Naive thymus-derived CD8-positive, alpha-beta T cell (primary cell): ENCODE results near the gene ZNF385C. TPM values are rescaled to one million over a fixed set of nuclear protein-coding genes. Genes with fewer than 3 reads are reported as not detected.
"Not testable (repeated sequence)": the region's sequence is repeated elsewhere in the genome, so short reads cannot be mapped to it uniquely, and the experiment has no call there.

ENCODE experiments used
- ATAC-seq, 2 donors: fragments of 150-1000 bp; cut with Tn5 transposase in 1 of 2; sonication (Bioruptor Pico), chemical (Tn5 transposase) in 1 of 2; 1 replicate in 1 of 2; 2 replicates in 1 of 2; pipeline ENCODE4 v1.10.0; 2021; ENCODE audit warnings: mild to moderate bottlenecking in 2 of 2, moderate library complexity in 2 of 2
- POLR2A ChIA-PET: fragments of 350-600 bp; sonication (Branson Sonifier 250); formaldehyde crosslinking; loops from one replicate; lab custom pipeline; 2021; ENCODE audit warnings: antibody characterized with exemption; lab: Charles Lee
- DNase-seq, 10 donors: peaks; one replicate each; pipeline versions ENCODE4 v3.0.0 to v3.0.0-alpha.2; 2020 to 2022
- H3K27ac Mint-ChIP-seq, 10 donors: one replicate each; pipeline ENCODE4 v1.8.0; 2020 to 2022; ENCODE audit warnings: mild to moderate bottlenecking in 10 of 10, mixed read lengths in 10 of 10, moderate library complexity in 4 of 10, inconsistent platforms in 1 of 10
- H3K27me3 Mint-ChIP-seq, 5 donors: one replicate each; pipeline ENCODE4 v1.8.0; 2021 to 2022; ENCODE audit warnings: mixed read lengths in 5 of 5
- H3K36me3 Mint-ChIP-seq, 3 donors: one replicate each; pipeline ENCODE4 v1.8.0; 2020 to 2022; ENCODE audit warnings: mixed read lengths in 3 of 3, mild to moderate bottlenecking in 2 of 3, inconsistent platforms in 1 of 3
- H3K4me1 Mint-ChIP-seq, 4 donors: one replicate each; pipeline ENCODE4 v1.8.0; 2021 to 2022; ENCODE audit warnings: mixed read lengths in 4 of 4
- H3K4me3 Mint-ChIP-seq, 10 donors: one replicate each; pipeline ENCODE4 v1.8.0; 2020 to 2022; ENCODE audit warnings: mild to moderate bottlenecking in 10 of 10, mixed read lengths in 10 of 10, moderate library complexity in 6 of 10, inconsistent platforms in 1 of 10
- H3K9me3 Mint-ChIP-seq, 9 donors: one replicate each; pipeline ENCODE4 v1.8.0; 2020 to 2022; ENCODE audit warnings: mixed read lengths in 9 of 9, mild to moderate bottlenecking in 3 of 9, inconsistent platforms in 1 of 9, moderate library complexity in 1 of 9
- polyA plus RNA-seq, 3 donors: library from polyadenylated mRNA; unstranded; fragments of 300-500 nt; fragmentation: Illumina TruSeq; gene quantifications; one replicate each; pipeline ENCODE4 v1.2.3, GENCODE V29; 2021
- total RNA-seq, 8 experiments: library from RNA in 2 of 8; stranded (reverse) in 2 of 8; gene quantifications; one replicate each; pipeline ENCODE4 v1.2.3 and lab custom pipeline; 2021 to 2026

ZNF385C gene
- total and polyA plus RNA-seq, 5 experiments from 2014 or later: 0.09 to 0.36 (median 0.14) TPM; not detected in 1

DNA sequence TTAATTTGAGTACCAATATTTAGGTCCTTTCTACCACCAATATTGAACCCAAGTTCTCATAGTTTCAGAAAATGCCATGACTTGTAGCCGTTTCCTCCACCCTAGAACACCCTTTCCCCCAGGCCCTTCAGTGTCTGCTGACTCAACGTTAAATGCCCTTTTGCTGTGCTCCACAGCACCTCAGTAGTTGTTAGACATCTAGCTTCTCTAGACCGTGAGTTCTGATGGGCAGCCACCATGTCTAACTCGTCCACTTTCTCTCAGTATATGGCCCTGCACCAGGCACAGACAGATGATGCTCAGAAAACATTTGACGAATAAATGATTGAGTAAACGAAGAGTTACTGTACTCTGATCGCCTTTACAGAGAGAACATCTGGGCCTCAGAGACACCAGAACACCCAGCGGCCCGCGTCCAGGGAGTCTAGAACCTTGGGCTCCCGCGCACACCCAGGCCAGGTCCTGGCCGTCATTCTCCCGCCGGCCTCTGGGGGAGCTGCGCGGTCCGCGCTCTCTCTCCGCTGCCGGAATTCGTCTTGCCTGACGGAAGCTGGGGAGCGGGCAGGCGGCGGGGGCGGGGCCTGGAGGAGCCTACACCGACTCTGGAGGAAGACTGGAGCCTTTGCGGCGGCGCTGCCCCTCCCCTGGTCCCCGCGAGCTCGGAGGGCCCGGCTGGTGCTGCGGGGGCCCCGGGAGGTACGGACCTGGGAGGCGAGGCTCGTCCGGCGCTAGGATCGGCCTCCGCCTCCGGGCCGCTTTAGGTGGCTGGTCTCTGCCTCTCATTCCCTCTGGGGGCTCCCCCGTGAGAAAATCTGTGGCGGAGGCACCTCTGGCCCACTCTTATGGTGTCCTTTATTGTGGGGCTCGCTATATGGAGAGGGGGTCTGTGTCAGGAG lies 78.5 kb downstream of the ZNF385C start, which contains the start of gene NKIRAS2:
NKIRAS2 (plus strand) TSS at position 582 of the 896 bp plus-strand sequence. CDS start 1,488 bp downstream, outside the sequence.
- Mint-ChIP-seq H3K4me3 (peak within 1 kb of the TSS; percentile 83 to 100 (median 100)), H3K36me3 (peaks cover 3 to 26% (median 9%) of the 10 kb centered on the region in 3 donors), H3K27me3 (no peaks in the 10 kb centered on the region), H3K9me3 (peaks cover 0 to 4% (median 0%) of the 10 kb centered on the region in 9 donors), H3K4me1 (peaks cover 29 to 73% (median 67%) of the 10 kb centered on the region in 4 donors), H3K27ac (peak within 1 kb of the TSS; percentile 66 to 100 (median 92))
- POLR2A ChIA-PET: interaction anchor here (0.6 to 7.2 kb wide), 11 partner anchors 30 to 331 kb away, joined by 3 to 83 read pairs (median 5); partner anchors contain the start of genes CNP, DHX58, EIF1 and ODAD4
- ATAC-seq: peak; percentile 72
- DNase-seq: peak; percentile 86 to 96 (median 90)

DNA sequence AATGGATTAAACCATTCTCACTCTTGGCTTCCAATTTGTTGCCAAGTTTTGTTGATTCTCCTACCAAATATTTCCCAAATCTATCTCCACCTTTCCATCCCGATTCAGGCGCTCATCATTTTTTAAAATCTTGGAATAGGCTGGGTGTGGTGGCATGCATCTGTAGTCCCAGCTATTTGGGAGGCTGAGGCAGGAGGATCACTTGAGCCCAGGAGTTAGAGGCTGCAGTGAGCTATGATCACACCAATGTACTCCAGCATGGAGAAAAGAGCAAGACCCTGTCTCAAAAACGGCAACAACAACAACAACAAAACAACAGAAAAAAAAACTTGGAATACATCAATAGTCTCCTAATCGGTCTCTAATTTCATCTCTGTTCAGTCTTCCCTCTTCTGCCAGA lies 79.3 kb downstream of the ZNF385C start:
- POLR2A ChIA-PET: interaction anchor here (1.0 to 7.2 kb wide), 7 partner anchors 44 to 330 kb away, joined by 3 to 83 read pairs (median 12); partner anchors contain the start of genes CNP, DHX58, EIF1 and KAT2A
- peaks cover 27 to 71% (median 64%) of the 10 kb centered on the region in 4 donors for H3K4me1 Mint-ChIP-seq
- H3K36me3 Mint-ChIP-seq: peaks cover 2 to 20% (median 9%) of the 10 kb centered on the region in 3 donors
- ATAC-seq (no peak), DNase-seq (no peak)
- H3K27ac Mint-ChIP-seq: peak overlapping the region in 6 of 10 donors; percentile 52 to 100 (median 86)
- peaks cover 0 to 4% (median 0%) of the 10 kb centered on the region in 9 donors for H3K9me3 Mint-ChIP-seq
- H3K4me3 Mint-ChIP-seq: peak overlapping the region; percentile 38 to 100 (median 100)
- H3K27me3 Mint-ChIP-seq: no peaks in the 10 kb centered on the region

DNA sequence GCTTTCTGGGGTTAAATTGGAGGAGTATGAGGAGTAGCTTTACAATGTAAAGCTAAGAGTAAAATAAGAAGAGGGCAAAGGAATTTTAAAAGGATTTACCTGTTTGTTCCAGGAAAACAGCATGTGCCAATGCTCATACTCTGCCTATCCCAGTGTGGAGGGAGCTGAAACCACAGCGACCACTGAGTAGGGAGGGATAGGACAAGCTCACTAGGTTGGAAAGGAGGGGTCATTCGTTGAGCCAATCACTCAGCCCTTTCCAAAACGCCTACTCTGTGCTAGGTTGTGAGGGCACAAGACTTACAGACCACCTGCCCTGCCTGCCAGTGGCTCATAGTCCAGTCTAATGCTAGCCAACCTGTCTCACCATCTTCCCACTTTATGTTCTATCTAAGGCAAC lies 79.9 kb downstream of the ZNF385C start:
- peaks cover 0 to 18% (median 9%) of the 10 kb centered on the region in 3 donors for H3K36me3 Mint-ChIP-seq
- POLR2A ChIA-PET: interaction anchor here (0.6 to 7.2 kb wide), 13 partner anchors 15 to 1476 kb away, joined by 3 to 83 read pairs (median 6); partner anchors contain the start of genes ACLY, CNP, DHX58 and EIF1
- H3K27ac Mint-ChIP-seq: peak overlapping the region in 9 of 10 donors; percentile 73 to 100 (median 99)
- H3K9me3 Mint-ChIP-seq: peaks cover 0 to 4% (median 0%) of the 10 kb centered on the region in 9 donors
- no peaks in the 10 kb centered on the region for H3K27me3 Mint-ChIP-seq
- H3K4me3 Mint-ChIP-seq: peak overlapping the region; percentile 94 to 100 (median 100)
- H3K4me1 Mint-ChIP-seq: peaks cover 30 to 76% (median 69%) of the 10 kb centered on the region in 4 donors
- no peak for DNase-seq
- no peak for ATAC-seq

DNA sequence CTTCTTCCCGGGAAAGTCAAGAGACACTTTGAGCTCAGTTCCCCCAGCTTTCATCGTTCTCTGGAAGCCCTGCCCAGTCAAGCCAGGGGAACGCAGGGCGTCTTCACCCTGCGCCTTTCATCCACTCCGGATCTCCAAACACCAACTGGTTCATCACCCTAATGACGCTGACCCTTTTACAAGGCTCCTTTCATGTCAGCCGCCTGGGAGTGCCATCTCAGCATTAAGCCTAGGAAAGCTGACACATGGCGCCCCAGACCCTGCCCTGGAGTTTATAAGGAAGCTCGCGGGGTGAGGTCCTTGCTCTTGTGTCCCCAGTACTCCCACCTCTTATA lies 80.4 kb downstream of the ZNF385C start:
- POLR2A ChIA-PET: interaction anchor here (0.6 to 7.2 kb wide), 20 partner anchors 16 to 1475 kb away, joined by 3 to 83 read pairs (median 5); partner anchors contain the start of genes ACLY, CNP, DHX58 and EIF1
- peaks cover 0 to 4% (median 0%) of the 10 kb centered on the region in 9 donors for H3K9me3 Mint-ChIP-seq
- peak overlapping the region; percentile 91 to 100 (median 100) for H3K27ac Mint-ChIP-seq
- ATAC-seq: peak; percentile 1 to 5
- H3K4me3 Mint-ChIP-seq: peak overlapping the region; percentile 94 to 100 (median 100)
- peak in 2 of 10 donors; percentile 7 to 26 for DNase-seq
- H3K36me3 Mint-ChIP-seq: peaks cover 0 to 16% (median 9%) of the 10 kb centered on the region in 3 donors
- no peaks in the 10 kb centered on the region for H3K27me3 Mint-ChIP-seq
- peaks cover 32 to 81% (median 73%) of the 10 kb centered on the region in 4 donors for H3K4me1 Mint-ChIP-seq

DNA sequence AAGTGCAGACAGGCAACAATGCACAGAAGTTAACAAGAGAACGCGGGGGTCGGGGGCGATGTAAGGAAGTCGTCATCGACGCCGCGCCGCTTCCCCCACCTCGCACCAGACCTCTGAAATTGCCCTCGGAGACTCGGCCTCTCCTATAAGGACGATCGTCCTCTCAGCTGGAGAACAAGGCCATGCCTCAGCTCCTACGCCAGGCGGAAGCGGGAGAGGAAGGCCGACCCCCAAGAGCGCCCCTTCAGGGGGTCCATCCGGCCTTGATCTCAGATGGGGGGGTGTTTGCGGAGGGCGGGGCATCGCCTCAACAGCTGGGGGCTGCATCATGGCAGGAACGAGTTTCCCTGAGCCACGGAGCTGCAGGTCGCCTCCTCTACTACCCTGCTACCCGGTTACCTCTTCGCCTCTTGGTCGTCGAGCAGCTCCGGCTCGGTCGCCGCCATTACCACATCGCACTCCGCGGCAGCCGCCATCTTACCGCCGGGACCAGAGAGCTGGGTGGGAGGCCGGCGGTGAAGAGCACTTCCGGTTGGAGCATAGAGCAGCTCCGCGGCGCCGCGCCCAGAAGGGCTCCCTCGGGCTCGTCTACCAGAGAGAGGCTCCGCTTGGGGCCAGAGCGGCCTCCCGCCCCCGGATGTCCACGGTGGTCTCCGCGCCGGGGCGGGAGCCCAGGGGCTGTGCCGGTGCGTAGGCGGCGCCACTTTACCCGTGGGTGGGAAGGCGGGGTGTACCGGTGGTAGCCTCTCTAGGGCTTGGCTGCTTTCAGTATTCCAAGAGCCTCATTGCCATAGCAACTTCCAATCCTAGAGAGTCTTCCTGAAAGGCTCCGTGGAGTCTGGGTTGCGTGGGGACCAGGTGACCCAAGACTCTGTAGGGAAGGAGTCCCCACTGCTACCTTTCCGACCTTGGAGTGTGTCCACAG lies 81.1 kb downstream of the ZNF385C start, which contains the start of gene DNAJC7:
DNAJC7 (minus strand) TSS at position 499 of the 925 bp plus-strand sequence; CDS start at position 476, 23 bp downstream.
- Mint-ChIP-seq H3K9me3 (peaks cover 0 to 4% (median 0%) of the 10 kb centered on the region in 9 donors), H3K4me1 (peaks cover 31 to 84% (median 78%) of the 10 kb centered on the region in 4 donors), H3K36me3 (peaks cover 0 to 12% (median 9%) of the 10 kb centered on the region in 3 donors), H3K4me3 (peak within 1 kb of the TSS; percentile 94 to 100 (median 100)), H3K27ac (peak within 1 kb of the TSS; percentile 98 to 100 (median 100)), H3K27me3 (no peaks in the 10 kb centered on the region)
- DNase-seq (peak; percentile 76 to 94 (median 85)), ATAC-seq (peak; percentile 84 to 88)
- POLR2A ChIA-PET: interaction anchor here (0.6 to 7.2 kb wide), 19 partner anchors 26 to 1344 kb away, joined by 3 to 83 read pairs (median 5); partner anchors contain the start of genes ACLY, CNP, DHX58 and EIF1

DNA sequence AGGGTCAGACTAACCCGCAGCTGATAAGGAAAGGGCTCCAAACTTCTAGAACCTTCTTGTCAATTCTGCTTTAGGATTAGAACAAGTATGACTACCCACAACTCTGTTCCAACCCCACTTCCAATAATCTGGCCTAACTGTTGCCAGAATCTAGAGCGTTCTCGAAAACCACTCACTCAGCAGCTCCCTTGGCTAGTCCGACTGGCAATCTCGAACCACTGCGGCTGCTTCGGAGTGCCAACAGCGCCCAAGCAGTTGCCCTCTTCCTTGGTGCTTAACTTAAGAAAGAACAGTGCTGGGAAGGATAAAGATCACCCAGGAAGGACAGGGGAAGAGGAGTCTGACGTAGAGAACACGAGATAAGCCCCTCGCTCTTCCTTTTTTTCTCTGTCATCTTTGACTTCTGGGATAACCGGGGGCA lies 81.9 kb downstream of the ZNF385C start:
- peak overlapping the region; percentile 94 to 100 (median 100) for H3K4me3 Mint-ChIP-seq
- H3K27me3 Mint-ChIP-seq: no peaks in the 10 kb centered on the region
- peaks cover 0 to 4% (median 0%) of the 10 kb centered on the region in 9 donors for H3K9me3 Mint-ChIP-seq
- peak overlapping the region; percentile 98 to 100 (median 100) for H3K27ac Mint-ChIP-seq
- peaks cover 0 to 12% (median 9%) of the 10 kb centered on the region in 3 donors for H3K36me3 Mint-ChIP-seq
- DNase-seq (peak in 1 of 10 donors; percentile 22), ATAC-seq (no peak)
- H3K4me1 Mint-ChIP-seq: peaks cover 33 to 85% (median 82%) of the 10 kb centered on the region in 4 donors
- POLR2A ChIA-PET: interaction anchor here (0.5 to 7.2 kb wide), 10 partner anchors 30 to 328 kb away, joined by 3 to 83 read pairs (median 8); partner anchors contain the start of genes ACLY, CNP, DHX58 and EIF1

DNA sequence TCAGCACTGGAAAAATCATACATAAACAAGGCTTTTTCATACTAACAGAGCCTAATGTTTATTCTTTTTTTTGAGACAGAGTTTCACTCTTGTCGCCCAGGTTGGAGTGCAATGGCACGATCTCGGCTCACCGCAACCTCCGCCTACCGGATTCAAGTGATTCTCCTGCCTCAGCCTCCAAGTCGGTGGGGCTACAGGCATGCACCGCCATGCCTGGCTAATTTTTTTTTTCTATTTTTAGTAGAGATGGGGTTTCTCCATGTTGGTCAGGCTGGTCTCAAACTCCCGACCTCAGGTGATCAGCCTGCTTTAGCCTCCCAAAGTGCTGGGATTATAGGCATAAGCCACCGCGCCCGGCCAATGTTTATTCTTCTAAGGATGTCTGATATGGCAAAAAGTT lies 84.5 kb downstream of the ZNF385C start:
- Mint-ChIP-seq H3K27ac (peak overlapping the region in 4 of 10 donors; percentile 15 to 66 (median 44)), H3K4me3 (peak overlapping the region in 3 of 10 donors; percentile 22 to 26 (median 26)), H3K36me3 (peaks cover 0 to 18% (median 9%) of the 10 kb centered on the region in 3 donors), H3K4me1 (peaks cover 33 to 87% (median 83%) of the 10 kb centered on the region in 4 donors)
- ATAC-seq, POLR2A ChIA-PET, H3K9me3 Mint-ChIP-seq, DNase-seq, H3K27me3 Mint-ChIP-seq: not testable (repeated sequence)

DNA sequence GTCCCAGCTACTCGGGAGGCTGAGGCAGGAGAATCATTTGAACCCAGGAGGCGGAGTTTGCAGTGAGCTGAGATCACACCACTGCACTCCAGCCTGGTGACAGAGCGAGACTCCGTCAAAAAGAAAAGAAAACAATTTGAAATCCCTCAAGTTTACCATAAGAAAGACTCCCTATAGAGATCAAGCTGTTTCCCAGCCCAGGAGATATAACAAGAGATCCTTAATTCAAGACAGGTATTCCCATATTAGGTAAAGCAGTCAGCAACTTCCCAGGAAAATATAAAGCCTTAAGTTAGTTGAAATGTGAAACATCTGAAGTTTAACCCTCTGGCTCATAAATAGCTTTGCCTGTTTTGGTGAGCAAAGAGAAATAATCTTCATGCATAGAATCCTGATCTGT lies 85.9 kb downstream of the ZNF385C start:
- Mint-ChIP-seq H3K4me3 (peak overlapping the region in 2 of 10 donors; percentile 39 to 54), H3K27ac (peak overlapping the region in 3 of 10 donors; percentile 8 to 66 (median 12)), H3K36me3 (peaks cover 0 to 21% (median 9%) of the 10 kb centered on the region in 3 donors), H3K4me1 (peaks cover 25 to 75% (median 71%) of the 10 kb centered on the region in 4 donors)
- not testable (repeated sequence) for H3K27me3 Mint-ChIP-seq, DNase-seq, H3K9me3 Mint-ChIP-seq, ATAC-seq
- POLR2A ChIA-PET: interaction anchor here (0.6 kb wide), 2 partner anchors 12 to 238 kb away, joined by 4 read pairs; no protein-coding TSS in a partner anchor

DNA sequence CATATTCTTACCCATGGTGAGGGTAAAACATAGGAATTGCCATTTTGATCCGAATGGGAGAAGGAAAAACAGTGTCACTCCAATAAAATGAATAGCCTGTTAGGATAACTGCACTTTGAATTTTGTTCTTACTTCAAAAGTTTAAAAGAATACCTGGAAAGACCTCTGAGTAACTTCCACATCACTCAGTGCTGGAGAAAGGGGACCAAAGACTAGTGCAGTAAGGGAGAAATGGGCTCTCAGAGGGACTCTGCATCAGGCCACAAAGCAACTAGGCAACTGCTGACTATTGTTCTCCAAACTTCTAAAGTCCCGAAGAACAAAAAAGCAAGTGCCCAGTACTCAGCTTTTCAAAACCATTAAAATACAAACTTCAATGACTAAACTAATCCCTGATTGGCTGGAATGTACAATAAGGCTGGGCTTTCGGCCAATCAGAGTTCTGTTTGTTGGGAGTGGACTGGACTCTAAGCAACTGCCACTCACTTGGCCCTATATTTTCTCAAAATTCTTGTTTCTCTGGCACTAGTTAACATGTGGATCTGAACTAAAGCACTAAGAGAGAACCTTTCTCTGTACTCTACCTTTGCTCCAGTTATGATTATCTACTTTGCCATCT lies 87.3 kb downstream of the ZNF385C start:
- H3K27me3 Mint-ChIP-seq: no peaks in the 10 kb centered on the region
- H3K4me1 Mint-ChIP-seq: peaks cover 26 to 68% (median 65%) of the 10 kb centered on the region in 4 donors
- peak overlapping the region in 5 of 10 donors; percentile 11 to 55 (median 45) for H3K27ac Mint-ChIP-seq
- peaks cover 0 to 24% (median 0%) of the 10 kb centered on the region in 3 donors for H3K36me3 Mint-ChIP-seq
- peak overlapping the region in 3 of 10 donors; percentile 6 to 12 (median 9) for H3K4me3 Mint-ChIP-seq
- no peaks in the 10 kb centered on the region for H3K9me3 Mint-ChIP-seq
- POLR2A ChIA-PET: no interaction called here
- DNase-seq (no peak), ATAC-seq (no peak)

DNA sequence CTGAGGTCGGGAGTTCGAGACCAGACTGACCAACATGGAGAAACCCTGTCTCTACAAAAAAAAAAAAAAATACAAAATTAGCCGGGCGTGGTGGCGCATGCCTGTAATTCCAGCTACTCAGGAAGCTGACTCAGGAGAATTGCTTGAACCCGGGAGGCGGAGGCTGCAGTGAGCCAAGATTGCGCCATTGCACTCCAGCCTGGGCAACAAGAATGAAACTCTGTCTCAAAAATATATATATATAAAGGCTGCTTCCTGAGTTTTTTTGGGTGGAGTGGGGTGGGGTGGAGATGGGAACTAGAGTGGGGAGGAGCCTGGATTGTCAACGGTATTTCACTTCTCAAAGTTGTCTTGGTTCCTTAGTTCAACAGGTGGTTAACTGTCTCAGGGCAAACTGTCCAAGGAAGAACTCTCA lies 88.0 kb downstream of the ZNF385C start:
- not testable (repeated sequence) for H3K9me3 Mint-ChIP-seq, H3K27me3 Mint-ChIP-seq, DNase-seq, ATAC-seq
- Mint-ChIP-seq H3K27ac (peak overlapping the region in 2 of 10 donors; percentile 11 to 83), H3K36me3 (peaks cover 0 to 24% (median 0%) of the 10 kb centered on the region in 3 donors), H3K4me1 (peaks cover 25 to 63% (median 60%) of the 10 kb centered on the region in 4 donors), H3K4me3 (peak overlapping the region in 1 of 10 donors; percentile 1)
- POLR2A ChIA-PET: interaction anchor here (0.7 kb wide), 1 partner anchor 40 kb away, joined by 3 read pairs; no protein-coding TSS in a partner anchor
